Progenitor cell of endocrine pancreas (in vitro differentiated cells): Measurements from ENCODE around the gene DAZ2. TPM values are rescaled to one million over a fixed set of nuclear protein-coding genes. Genes with fewer than 3 reads are reported as not detected.
"Not testable (repeated sequence)": the region's sequence is repeated elsewhere in the genome, so short reads cannot be mapped to it uniquely, and the experiment has no call there.

Source experiments
- DNase-seq: peaks from one replicate; pipeline ENCODE4 v3.0.0; 2021; ENCODE audit warnings: low spot score; ENCODE audit not compliant: unreplicated experiment
- H3K27ac Mint-ChIP-seq: 2 replicates; pipeline ENCODE4 v1.8.0; 2021; ENCODE audit warnings: mild to moderate bottlenecking, moderate library complexity, mixed read lengths
- H3K27me3 Mint-ChIP-seq: 2 replicates; pipeline ENCODE4 v1.8.0; 2021; ENCODE audit warnings: mixed read lengths
- H3K36me3 Mint-ChIP-seq: 2 replicates; pipeline ENCODE4 v1.8.0; 2022; ENCODE audit warnings: mixed read lengths; ENCODE audit not compliant: insufficient read depth
- H3K4me1 Mint-ChIP-seq: 2 replicates; pipeline ENCODE4 v1.8.0; 2021; ENCODE audit warnings: low read depth, mixed read lengths
- H3K4me3 Mint-ChIP-seq: 2 replicates; pipeline ENCODE4 v1.8.0; 2021; ENCODE audit warnings: low read depth, mild to moderate bottlenecking, moderate library complexity, mixed read lengths
- H3K9me3 Mint-ChIP-seq: 2 replicates; pipeline ENCODE4 v1.8.0; 2021; ENCODE audit warnings: low read depth, mixed read lengths
- long read RNA-seq: library from polyadenylated mRNA; unstranded; transcript quantifications from one replicate; pipeline ENCODE4 v2.0.0, GENCODE V29; 2020
- total RNA-seq: library from RNA; stranded (reverse); gene quantifications from 2 replicates; pipeline ENCODE4 v1.2.1, GENCODE V29; 2021

The DAZ2 gene
- total RNA-seq = not detected in 2 replicates
- long read RNA-seq = 0 reads

GRCh38 chrY:23219233-23219632, at the start of gene DAZ2:
DAZ2 (plus strand) TSS chrY:23219533; CDS start chrY:23219741, 208 bp downstream.
- H3K9me3 Mint-ChIP-seq, H3K4me1 Mint-ChIP-seq, H3K4me3 Mint-ChIP-seq, H3K36me3 Mint-ChIP-seq, H3K27ac Mint-ChIP-seq, H3K27me3 Mint-ChIP-seq, DNase-seq: not testable (repeated sequence)

- not testable (repeated sequence) for H3K9me3 Mint-ChIP-seq, H3K4me3 Mint-ChIP-seq, H3K4me1 Mint-ChIP-seq, H3K27ac Mint-ChIP-seq, H3K27me3 Mint-ChIP-seq, H3K36me3 Mint-ChIP-seq, DNase-seq
Observed at GRCh38 chrY:23198908-23199307, 20.4 kb upstream of the DAZ2 start, which contains the start of gene DAZ1. DAZ1 (minus strand) TSS chrY:23199008; CDS start chrY:23198800, 208 bp downstream.

GRCh38 chrY:23207455-23207854, 11.9 kb upstream of the DAZ2 start:
- not testable (repeated sequence) for H3K36me3 Mint-ChIP-seq, H3K4me1 Mint-ChIP-seq, H3K9me3 Mint-ChIP-seq, H3K27ac Mint-ChIP-seq, H3K4me3 Mint-ChIP-seq, DNase-seq, H3K27me3 Mint-ChIP-seq

- H3K4me1 Mint-ChIP-seq, H3K36me3 Mint-ChIP-seq, H3K4me3 Mint-ChIP-seq, DNase-seq, H3K27ac Mint-ChIP-seq, H3K27me3 Mint-ChIP-seq, H3K9me3 Mint-ChIP-seq: not testable (repeated sequence)
Observed at GRCh38 chrY:23209802-23210495, 9.4 kb upstream of the DAZ2 start.

GRCh38 chrY:23210681-23211080, 8.7 kb upstream of the DAZ2 start:
- not testable (repeated sequence) for H3K4me3 Mint-ChIP-seq, H3K9me3 Mint-ChIP-seq, H3K27ac Mint-ChIP-seq, H3K27me3 Mint-ChIP-seq, H3K36me3 Mint-ChIP-seq, DNase-seq, H3K4me1 Mint-ChIP-seq

Other genes starting within 250 kb of the DAZ2 start
- gene BPY2, start 235.3 kb upstream of the DAZ2 start, total RNA-seq = not detected in 2 replicates
- not detected in 2 replicates for gene DAZ1, start 20.5 kb upstream of the DAZ2 start, total RNA-seq